ENCODE results near the gene HTR6.

HTR6 gene

DNA sequence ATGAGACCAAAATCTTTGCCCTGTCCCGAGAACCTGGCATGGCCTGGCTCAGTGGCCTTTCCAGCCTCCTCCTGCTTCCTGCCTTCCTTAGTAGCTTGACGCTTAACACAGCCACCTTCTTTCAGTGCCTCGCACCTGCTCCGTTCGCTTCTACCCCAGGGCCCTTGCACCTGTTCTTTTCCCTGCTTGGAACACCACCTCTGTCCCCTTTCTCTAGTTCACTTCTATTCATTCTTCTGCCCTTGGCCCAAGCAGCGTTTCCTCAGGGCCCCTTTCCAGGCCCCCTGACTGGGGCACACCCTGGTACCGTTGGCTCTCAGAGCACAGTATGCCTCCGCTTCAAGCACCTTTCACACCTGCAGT is 9.0 kb upstream of the HTR6 start:
- DNase-seq (ENCODE audit: extremely low read depth in 1 of 2, low read depth in 1 of 2): no peak

DNA sequence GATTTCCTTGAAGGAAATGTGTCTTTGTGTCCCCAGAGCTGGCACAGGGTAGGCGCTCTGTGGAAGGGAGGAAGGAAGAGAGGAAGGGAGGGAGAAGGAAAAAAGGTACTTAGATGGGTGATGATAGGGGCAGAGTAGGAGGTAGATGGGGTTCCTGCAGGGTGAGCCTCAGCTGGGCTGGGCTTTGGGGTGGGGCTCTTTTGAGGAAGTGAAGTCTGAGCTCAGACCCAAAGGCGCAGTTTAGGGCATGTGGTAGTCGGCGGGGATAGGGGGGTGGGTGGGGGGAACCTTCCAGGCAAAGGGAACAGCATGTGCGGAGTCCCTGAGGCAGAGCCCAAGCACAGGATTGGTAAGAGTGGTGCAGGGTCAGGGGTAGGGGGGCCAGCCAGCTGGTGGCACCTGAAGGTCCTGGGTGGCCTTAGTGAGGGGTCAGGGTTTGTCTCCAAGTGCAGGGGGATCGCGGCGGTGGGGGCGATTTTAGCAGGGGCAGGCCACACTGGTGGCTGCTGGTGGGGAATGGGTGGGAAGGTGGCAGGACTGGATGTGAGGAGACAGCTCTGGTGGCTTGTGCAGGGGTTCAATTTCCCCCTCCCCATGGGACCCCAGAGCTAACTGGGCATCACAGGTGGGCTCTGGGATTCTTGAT is 8.4 kb upstream of the HTR6 start:
- DNase-seq (ENCODE audit: extremely low read depth in 1 of 2, low read depth in 1 of 2): no peak

DNA sequence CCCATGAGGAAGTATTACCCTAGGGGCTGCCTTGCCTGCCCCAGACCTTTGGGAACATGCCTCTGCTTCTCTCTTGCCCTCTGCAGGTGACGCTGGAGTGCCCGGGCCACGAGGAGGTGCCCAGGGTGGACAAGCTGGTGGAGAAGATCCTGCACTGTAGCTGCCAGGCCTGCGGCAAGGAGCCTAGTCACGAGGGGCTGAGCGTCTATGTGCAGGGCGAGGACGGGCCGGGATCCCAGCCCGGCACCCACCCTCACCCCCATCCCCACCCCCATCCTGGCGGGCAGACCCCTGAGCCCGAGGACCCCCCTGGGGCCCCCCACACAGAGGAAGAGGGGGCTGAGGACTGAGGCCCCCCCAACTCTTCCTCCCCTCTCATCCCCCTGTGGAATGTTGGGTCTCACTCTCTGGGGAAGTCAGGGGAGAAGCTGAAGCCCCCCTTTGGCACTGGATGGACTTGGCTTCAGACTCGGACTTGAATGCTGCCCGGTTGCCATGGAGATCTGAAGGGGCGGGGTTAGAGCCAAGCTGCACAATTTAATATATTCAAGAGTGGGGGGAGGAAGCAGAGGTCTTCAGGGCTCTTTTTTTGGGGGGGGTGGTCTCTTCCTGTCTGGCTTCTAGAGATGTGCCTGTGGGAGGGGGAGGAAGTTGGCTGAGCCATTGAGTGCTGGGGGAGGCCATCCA is 7.8 kb upstream of the HTR6 start:
- no peak for DNase-seq (ENCODE audit: extremely low read depth in 1 of 2, low read depth in 1 of 2)

DNA sequence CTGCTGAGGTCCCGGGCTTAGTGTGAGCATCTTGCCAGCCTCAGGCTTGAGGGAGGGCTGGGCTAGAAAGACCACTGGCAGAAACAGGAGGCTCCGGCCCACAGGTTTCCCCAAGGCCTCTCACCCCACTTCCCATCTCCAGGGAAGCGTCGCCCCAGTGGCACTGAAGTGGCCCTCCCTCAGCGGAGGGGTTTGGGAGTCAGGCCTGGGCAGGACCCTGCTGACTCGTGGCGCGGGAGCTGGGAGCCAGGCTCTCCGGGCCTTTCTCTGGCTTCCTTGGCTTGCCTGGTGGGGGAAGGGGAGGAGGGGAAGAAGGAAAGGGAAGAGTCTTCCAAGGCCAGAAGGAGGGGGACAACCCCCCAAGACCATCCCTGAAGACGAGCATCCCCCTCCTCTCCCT is 7.2 kb upstream of the HTR6 start:
- DNase-seq (ENCODE audit: extremely low read depth in 1 of 2, low read depth in 1 of 2): no peak

DNA sequence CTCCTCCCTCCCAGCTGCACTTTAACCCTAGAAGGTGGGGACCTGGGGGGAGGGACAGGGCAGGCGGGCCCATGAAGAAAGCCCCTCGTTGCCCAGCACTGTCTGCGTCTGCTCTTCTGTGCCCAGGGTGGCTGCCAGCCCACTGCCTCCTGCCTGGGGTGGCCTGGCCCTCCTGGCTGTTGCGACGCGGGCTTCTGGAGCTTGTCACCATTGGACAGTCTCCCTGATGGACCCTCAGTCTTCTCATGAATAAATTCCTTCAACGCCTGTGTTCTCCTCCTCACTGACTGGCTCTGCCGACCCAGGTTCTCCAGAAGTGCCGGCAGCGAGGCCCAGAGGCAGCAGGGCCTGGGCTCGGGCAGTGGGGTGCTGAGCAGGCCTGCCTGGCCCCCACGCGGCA is 6.5 kb upstream of the HTR6 start:
- no peak for DNase-seq (ENCODE audit: extremely low read depth in 1 of 2, low read depth in 1 of 2)

DNA sequence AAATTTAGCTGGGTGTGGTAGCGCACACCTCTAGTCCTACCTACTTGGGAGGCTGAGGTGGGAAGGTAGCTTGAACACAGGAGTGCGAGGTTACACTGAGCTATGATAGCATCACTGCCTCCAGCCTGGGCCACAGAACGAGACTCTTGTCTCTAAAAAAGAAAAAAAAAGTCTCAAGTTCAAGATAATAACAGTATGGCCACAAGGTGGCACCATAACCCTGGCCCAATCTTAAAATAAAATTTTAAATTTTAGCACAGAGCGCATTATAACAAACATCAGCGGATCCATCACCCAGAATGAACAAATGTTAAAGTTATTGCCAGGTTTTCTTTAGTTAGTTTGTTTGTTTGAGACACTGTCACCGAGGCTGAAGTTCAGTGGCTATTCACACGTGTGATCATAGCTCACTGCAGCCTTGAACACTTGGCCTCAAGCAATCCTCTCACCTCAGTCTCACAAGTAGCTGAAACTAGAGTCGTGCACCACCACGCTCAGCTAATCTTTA is 2.9 kb upstream of the HTR6 start:
- DNase-seq (ENCODE audit: extremely low read depth in 1 of 2, low read depth in 1 of 2): no peak

DNA sequence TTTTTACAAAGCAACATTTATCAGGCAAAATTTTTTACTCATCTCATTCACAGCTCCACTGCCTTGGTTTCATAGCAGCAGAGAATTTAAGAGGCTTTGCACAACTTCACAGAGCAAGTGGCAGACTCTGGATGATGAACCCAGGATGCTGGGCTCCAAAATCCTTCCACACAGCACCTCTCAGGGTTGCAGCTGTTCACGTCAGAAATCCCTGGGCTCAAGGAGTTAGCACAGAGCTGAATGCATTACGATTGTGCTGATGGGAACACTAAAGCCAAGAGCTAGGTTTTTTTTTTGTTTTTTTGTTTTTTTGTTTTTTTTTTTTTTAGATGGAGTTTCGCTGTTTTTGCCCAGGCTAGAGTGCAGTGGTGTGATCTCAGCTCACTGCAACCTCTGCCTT is 2.4 kb upstream of the HTR6 start:
- no peak for DNase-seq (ENCODE audit: extremely low read depth in 1 of 2, low read depth in 1 of 2)

DNA sequence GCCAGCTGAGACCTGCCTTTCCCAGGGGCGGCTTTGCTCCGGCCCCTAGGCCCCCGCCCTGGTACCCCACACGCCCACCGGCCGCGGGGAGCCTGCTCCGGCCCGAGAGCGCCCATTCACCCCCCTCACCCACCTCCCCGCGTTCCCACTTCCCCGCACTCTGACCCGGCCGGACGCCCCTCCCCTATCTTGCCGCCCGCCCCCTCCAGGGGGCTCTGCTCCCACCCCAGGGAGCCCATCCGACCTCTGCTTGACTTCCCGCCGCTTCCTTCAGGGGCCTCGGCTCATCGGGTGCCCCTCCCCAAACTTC is 466 bp downstream of the HTR6 start:
- DNase-seq (ENCODE audit: extremely low read depth in 1 of 2, low read depth in 1 of 2): no peak

DNA sequence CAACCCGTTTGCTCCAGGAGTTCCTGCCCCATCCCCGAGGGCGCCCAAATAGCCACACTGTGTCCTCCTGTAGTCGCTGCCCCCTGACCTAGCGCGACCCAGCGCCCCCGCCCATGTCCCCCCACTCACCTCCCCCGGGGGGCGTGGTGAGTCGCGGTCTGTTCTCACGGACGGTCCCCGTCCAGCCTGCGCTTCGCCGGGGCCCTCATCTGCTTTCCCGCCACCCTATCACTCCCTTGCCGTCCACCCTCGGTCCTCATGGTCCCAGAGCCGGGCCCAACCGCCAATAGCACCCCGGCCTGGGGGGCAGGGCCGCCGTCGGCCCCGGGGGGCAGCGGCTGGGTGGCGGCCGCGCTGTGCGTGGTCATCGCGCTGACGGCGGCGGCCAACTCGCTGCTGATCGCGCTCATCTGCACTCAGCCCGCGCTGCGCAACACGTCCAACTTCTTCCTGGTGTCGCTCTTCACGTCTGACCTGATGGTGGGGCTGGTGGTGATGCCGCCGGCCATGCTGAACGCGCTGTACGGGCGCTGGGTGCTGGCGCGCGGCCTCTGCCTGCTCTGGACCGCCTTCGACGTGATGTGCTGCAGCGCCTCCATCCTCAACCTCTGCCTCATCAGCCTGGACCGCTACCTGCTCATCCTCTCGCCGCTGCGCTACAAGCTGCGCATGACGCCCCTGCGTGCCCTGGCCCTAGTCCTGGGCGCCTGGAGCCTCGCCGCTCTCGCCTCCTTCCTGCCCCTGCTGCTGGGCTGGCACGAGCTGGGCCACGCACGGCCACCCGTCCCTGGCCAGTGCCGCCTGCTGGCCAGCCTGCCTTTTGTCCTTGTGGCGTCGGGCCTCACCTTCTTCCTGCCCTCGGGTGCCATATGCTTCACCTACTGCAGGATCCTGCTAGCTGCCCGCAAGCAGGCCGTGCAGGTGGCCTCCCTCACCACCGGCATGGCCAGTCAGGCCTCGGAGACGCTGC is 1.1 kb downstream of the HTR6 start:
- no peak for DNase-seq (ENCODE audit: extremely low read depth in 1 of 2, low read depth in 1 of 2)

DNA sequence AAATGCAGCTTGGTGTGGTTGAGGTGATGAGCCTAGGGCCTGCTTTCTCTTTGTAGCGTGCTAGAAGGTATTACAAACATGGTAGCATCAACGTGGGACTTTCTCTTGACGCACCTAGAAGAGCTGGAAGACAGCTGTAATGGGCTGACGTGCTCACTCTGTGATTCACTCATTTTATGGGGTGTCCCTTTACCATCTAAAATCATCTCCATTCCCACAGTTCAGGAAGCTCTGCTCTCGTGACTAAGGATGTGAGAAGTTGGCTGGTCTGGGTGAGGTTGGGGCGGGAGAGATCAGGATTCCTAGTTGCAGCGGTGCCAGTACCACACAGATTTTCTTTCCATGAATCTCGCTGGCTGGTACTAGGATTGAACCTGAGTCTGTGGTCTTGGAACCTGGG is 4.2 kb downstream of the HTR6 start:
- DNase-seq (ENCODE audit: extremely low read depth in 1 of 2, low read depth in 1 of 2): no peak

DNA sequence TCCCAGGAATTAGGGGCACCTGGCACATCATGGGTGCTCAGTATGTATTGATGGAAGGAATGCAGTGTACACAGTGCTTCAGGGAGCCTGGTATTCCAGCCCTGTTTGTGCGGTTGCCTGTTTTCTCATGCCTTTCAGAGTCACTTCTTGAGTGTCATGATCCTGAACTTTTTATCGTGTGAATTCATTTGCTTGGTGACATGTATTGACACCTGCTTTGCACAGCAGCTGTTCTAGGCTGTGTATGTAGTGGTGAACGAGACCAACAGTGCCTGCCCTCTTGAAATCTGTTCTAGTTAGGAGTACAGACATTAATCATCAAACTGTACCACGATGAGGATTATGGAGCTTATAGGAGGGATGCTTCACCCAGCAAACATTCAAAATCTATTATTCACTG is 6.1 kb downstream of the HTR6 start:
- DNase-seq (ENCODE audit: extremely low read depth in 1 of 2, low read depth in 1 of 2): no peak

DNA sequence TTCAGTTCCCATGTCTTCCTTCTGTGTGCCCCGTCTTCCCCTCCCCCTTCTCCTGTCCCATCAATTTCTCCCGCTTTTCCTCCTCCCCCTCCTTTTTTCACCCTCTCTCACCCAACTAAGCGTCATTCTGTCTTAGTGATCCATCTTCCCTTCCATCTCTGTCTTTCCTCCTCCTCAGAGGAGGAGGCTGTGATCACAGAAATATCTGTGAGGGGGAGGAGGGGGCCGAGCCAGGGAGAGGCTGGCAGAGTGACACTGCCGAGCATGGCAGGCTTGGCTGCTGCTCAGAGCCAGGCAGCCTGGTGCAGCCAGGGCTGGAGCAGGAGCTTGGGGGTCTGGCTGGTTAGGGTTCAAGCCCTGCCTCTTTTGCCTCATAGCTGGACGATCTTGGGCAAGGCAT is 7.6 kb downstream of the HTR6 start:
- DNase-seq (ENCODE audit: extremely low read depth in 1 of 2, low read depth in 1 of 2): no peak

DNA sequence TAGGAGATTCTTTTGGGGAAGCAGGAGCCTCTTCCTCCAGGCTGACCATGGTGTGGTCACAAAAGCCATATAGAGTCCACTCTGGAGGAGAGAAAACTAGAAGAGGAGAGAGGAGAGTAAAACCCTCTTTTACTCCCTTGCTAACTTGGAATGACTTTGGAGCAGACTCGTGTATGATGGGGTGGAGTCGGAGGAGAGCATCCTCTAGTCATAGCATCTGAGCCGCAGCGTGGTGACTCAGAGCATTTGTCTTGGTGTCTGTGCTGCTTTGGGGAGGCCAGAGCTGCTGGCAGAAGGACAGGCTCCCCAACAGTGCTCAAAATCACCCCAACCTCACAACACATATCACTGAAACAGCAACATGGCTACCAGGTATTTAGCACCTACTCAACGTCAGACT is 11.1 kb downstream of the HTR6 start:
- no peak for DNase-seq (ENCODE audit: extremely low read depth in 1 of 2, low read depth in 1 of 2)

DNA sequence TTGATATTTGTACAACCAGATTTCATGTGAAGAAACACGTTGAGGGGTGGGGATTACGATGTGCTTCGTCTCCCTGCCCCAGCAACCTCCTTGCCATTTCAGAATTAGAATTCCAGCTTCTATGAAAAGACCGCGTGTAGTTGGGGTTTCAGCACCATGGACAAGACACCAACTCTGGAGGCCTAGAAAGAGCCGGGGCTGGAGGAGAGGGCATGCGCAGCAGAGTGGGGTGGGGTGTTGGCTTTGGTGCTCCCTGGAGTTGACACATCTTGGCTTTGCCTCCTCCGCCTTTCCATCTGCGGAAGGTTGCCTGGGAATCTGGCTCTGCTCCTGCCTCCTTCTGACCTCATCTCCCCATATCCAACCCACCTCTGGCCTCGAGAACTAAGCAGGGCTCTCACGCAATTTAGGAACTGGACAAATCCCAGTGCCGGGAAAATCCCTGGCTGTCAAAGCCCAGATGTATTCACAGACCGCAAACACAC is 11.8 kb downstream of the HTR6 start:
- no peak for DNase-seq (ENCODE audit: extremely low read depth in 1 of 2, low read depth in 1 of 2)

DNA sequence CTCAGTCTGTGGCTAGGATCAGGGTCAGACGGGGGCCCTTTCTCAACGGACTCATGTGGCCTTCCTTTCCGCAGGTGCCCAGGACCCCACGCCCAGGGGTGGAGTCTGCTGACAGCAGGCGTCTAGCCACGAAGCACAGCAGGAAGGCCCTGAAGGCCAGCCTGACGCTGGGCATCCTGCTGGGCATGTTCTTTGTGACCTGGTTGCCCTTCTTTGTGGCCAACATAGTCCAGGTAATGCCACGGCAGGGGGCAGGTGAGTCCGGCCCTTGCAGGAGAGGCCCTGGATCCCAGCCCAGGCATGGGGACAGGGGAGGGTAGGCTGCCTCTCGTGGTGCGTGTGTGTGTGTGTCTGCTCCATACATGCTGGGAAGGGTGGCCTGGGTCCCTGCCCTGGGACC is 13.8 kb downstream of the HTR6 start:
- no peak for DNase-seq (ENCODE audit: extremely low read depth in 1 of 2, low read depth in 1 of 2)

DNA sequence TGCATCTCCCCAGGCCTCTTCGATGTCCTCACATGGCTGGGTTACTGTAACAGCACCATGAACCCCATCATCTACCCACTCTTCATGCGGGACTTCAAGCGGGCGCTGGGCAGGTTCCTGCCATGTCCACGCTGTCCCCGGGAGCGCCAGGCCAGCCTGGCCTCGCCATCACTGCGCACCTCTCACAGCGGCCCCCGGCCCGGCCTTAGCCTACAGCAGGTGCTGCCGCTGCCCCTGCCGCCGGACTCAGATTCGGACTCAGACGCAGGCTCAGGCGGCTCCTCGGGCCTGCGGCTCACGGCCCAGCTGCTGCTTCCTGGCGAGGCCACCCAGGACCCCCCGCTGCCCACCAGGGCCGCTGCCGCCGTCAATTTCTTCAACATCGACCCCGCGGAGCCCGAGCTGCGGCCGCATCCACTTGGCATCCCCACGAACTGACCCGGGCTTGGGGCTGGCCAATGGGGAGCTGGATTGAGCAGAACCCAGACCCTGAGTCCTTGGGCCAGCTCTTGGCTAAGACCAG is 14.3 kb downstream of the HTR6 start:
- no peak for DNase-seq (ENCODE audit: extremely low read depth in 1 of 2, low read depth in 1 of 2)

DNA sequence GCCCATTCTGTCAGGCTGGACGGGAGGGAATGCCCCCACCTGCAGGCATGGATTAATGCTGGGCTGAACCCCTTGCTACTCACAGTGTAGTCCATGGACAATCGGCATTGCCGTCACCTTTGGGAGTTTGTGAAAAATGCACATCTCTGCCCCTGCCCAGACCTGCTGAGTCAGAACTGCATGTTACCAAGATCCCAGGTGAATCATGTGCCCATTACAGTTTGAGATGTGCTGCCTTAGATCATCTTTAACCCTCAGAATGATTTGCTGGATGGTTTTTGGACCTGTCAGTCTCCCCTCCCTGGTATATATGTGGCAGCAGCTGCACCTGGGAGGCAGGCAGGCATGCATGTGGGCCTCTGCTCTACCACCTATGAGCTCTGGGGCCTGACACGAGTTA is 15.0 kb downstream of the HTR6 start:
- DNase-seq (ENCODE audit: extremely low read depth in 1 of 2, low read depth in 1 of 2): no peak

DNA sequence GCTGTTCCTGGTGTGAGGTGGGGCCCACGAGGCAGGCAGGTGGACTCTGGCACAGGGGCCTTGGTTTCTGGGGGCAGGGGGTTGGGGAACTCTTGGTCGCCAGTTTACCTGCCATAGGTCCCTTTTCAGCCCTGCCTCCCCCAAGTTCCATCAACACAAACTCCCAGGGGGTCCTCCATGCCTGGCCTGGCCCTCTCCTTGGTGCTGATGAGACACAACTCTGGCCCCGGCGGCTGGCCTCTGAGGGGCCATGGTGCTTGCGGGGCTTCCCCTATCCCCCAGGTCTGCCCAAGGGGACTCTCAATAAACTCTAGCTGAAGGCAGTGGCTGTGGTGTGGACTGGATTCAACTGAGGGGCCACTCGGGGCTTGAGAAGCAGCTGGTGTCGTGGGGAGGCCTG is 16.0 kb downstream of the HTR6 start:
- no peak for DNase-seq (ENCODE audit: extremely low read depth in 1 of 2, low read depth in 1 of 2)

DNA sequence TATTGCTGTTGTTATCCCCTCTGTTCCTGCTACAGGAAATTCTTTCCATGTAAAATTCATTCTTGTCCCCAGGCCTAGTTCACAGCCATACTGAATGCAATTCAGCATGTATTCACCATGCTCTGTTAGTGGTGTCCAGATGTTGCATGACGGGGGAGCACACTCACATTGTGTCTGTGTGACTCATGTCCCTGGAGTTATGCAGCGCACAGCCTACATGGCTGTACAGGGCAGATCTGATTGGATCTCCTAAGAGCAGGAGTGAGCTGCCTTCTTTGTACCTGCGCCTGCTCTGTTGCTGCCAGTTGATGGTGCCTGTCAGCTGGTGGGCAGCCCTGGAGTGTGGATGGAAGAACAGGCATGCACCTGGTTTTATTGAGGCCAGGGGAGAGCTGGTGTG is 17.6 kb downstream of the HTR6 start:
- no peak for DNase-seq (ENCODE audit: extremely low read depth in 1 of 2, low read depth in 1 of 2)

DNA sequence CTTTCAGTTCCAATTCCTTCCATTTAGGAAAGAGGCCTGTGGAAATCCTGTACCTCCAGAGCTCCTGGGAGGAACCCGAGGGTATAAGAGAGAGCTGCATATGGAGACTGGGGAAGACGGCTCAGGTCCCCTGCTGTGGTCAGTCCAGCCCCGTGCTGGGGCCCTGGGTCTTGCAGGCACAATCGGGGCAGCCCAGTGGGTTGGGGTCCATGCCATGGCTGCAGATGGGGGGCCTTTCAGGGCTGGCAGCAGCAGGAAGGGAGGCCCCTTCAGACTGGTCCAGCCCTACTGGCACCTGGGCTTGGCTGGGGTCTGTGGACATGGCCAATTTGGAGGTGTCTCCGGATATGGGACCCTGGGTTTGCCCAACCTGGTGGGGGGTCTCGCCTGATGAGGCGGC is 18.2 kb downstream of the HTR6 start:
- no peak for DNase-seq (ENCODE audit: extremely low read depth in 1 of 2, low read depth in 1 of 2)

DNA sequence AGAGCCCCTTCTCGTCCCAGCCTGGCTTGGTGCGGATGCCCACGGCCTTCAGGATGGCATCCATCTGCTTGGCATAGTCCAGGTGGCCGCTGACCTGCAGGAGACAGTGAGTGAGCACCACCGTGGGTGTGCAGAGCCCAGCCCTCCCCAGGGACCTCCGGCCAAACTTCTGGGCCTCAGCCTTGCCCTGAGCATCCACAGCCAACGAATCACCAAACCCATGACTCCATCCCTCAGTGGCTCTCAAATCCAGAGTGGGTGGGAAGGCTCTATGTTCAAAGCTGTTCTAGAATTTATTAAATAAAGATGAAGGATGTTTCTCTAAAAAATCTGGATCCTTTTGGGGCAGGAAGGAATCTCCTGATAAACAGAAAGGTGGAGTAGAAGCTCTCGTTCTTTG is 18.7 kb downstream of the HTR6 start:
- no peak for DNase-seq (ENCODE audit: extremely low read depth in 1 of 2, low read depth in 1 of 2)

DNA sequence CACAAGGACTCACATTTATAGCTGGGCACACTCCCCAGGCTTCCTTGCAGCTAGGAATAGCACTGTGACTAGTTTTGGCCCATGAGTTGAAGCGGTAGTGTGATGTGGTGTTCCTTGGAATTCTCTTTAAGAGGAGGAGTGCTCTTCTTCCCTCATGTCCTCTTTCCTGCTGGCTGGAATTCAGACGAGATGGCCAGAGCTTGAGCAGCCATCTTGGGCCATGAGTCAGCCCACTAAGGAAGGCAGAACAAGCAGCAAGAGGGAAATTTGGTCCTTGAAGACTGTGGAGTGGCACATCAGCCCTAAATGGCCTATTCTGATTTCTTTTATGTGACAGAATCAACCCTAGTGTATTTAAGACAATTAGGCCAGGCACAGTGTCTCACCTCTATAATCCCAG is 20.0 kb downstream of the HTR6 start:
- no peak for DNase-seq (ENCODE audit: extremely low read depth in 1 of 2, low read depth in 1 of 2)

All from activated CD8-positive, alpha-beta memory T cell treated with anti-CD3 and anti-CD28 coated beads for 1 hour (primary cell).